Sigmoid colon (tissue), 4 donors: ENCODE measurements around the gene ELF4.

Experiments used
- CTCF ChIP-seq, 4 experiments: fragments of 450-650 bp in 3 of 4; fragments of 200-600 bp in 1 of 4; IDR thresholded peaks; one replicate each; pipeline ENCODE4 v1.5.1; 2016 to 2019; ENCODE audit warnings: antibody characterized with exemption in 4 of 4, mild to moderate bottlenecking in 3 of 4, moderate library complexity in 2 of 4
- POLR2A ChIP-seq, 2 donors: fragments of 450-650 bp; IDR thresholded peaks; one replicate each; pipeline ENCODE4 v1.6.1; 2016; ENCODE audit warnings: antibody characterized with exemption in 2 of 2, mild to moderate bottlenecking in 2 of 2, moderate library complexity in 2 of 2
- POLR2AphosphoS5 ChIP-seq, 4 donors: sonication (generic); formaldehyde crosslinking; IDR thresholded peaks; one replicate each; pipeline ENCODE4 v1.6.1; 2017; ENCODE audit warnings: antibody characterized with exemption in 4 of 4

DNA sequence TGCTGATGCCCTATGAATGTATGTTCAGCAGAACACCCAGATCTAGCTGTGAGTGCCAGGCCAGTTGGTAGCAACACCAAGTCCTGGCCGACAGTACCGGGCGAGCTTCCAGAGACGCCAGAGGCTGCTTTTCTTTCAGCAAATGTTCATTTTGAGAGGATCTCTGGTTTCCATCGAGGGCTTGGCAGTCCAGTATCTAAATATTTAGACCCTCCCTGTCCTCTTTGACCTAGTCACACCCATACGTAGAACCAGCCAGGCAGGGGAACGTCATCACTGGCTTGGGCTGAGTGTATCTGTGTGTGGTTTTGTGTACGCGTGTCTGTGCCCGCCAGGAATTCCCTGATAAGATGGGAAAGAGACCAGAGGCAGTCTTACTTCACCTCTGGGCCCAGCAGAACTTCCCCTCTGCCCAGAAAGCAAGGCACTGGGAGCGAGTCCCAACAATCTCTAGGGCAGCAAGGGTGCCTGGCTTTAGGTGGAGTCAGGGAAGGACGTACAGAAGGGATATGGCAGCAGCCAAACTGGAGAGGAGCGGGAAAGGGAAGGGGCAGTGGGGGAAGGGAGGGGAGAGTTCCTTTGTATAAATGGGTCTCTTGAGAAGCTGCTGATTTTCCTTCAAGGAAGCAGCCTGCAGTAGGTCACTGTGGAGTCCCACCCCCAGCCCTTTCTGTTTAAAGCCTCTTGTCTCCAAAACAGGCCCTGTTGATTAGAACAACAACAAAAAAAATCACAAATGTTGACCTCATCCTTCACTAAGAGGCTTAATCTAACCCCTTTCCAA, 15.0 kb upstream of the ELF4 start:
- TF ChIP-seq CTCF (IDR thresholded peaks at IDR 0.05) = no peak
- no peak for TF ChIP-seq POLR2A (IDR thresholded peaks at IDR 0.05)
- peak; percentile 19 to 59 (median 44) for TF ChIP-seq POLR2AphosphoS5 (IDR thresholded peaks at IDR 0.05)
